HepG2 (cell line): ENCODE data around the gene PEPD. TPM values are rescaled to one million over a fixed set of nuclear protein-coding genes. Genes with fewer than 3 reads are reported as not detected.

ENCODE experiments used
- ATAC-seq: fragments of 200-7000 bp; cut with Tn5 transposase; 3 replicates; pipeline ENCODE4 v1.9.1; 2020; ENCODE audit warnings: mild to moderate bottlenecking, moderate library complexity
- BruUV-seq: library from RNA; stranded (reverse); fragments of 400-500 nt; replicated peaks from 2 replicates; lab custom pipeline; 2021; lab: Mats Ljungman, UMichigan
- CTCF ChIA-PET: fragments of 300-600 bp; formaldehyde crosslinking; extraction: SDS; loops from one replicate; lab custom pipeline; 2021; ENCODE audit warnings: low total read pairs, inconsistent platforms, low intra/inter-chr PET ratio; lab: Yijun Ruan, JAX
- POLR2A ChIA-PET: fragments of 350-600 bp; sonication (Branson Sonifier 250); formaldehyde crosslinking; loops from one replicate; lab custom pipeline; 2020; ENCODE audit warnings: antibody characterized with exemption, inconsistent platforms; lab: Yijun Ruan, JAX
- DNase-seq: peaks from one replicate; pipeline ENCODE4 v3.0.0-alpha.2; 2015; ENCODE audit warnings: low spot score
- FAIRE-seq: peaks from 3 replicates; lab custom pipeline; 2011; peaks lifted over from hg19 to GRCh38; lab: Jason Lieb, UNC
- H2AFZ ChIP-seq: one replicate; pipeline ENCODE4 v1.6.1; 2011; ENCODE audit warnings: low read length, inconsistent platforms
- H3K27ac ChIP-seq: fragments of 300-600 bp; 3 replicates; pipeline ENCODE4 v1.8.0; 2011; ENCODE audit warnings: mixed run types, mild to moderate bottlenecking, mixed read lengths, low read length, inconsistent platforms; ENCODE audit not compliant: insufficient read depth; ENCODE audit errors: extremely low read length
- H3K27me3 ChIP-seq, 2 experiments: fragments of 200-600 bp in 1 of 2; 2 replicates in 1 of 2; 3 replicates in 1 of 2; pipeline versions ENCODE4 v1.6.0 to v1.8.0; 2011; ENCODE audit warnings: low read length in 2 of 2, mild to moderate bottlenecking in 2 of 2, moderate library complexity in 2 of 2, inconsistent platforms in 1 of 2; ENCODE audit not compliant: insufficient read depth in 2 of 2, control insufficient read depth in 1 of 2
- H3K36me3 ChIP-seq, 2 experiments: fragments of 200-600 bp in 1 of 2; replicated peaks in 1 of 2; 2 replicates in 1 of 2; 3 replicates in 1 of 2; pipeline versions ENCODE4 v1.5.1 to v1.8.0; 2011; ENCODE audit warnings: low read length in 2 of 2, inconsistent platforms in 1 of 2; ENCODE audit not compliant: insufficient read depth in 2 of 2, control insufficient read depth in 1 of 2
- H3K4me1 ChIP-seq: 2 replicates; pipeline ENCODE4 v1.5.1; 2012; ENCODE audit warnings: low read length, inconsistent platforms; ENCODE audit not compliant: insufficient read depth
- H3K4me2 ChIP-seq: 2 replicates; pipeline ENCODE4 v1.6.0; 2011; ENCODE audit warnings: low read depth, low read length, inconsistent platforms
- H3K4me3 ChIP-seq, 3 experiments: fragments of 200-600 bp in 1 of 3; sonication (generic), shearing (Covaris generic) in 1 of 3; replicated peaks in 1 of 3; 2 replicates each; pipeline ENCODE4 v1.5.1; 2011 to 2016; ENCODE audit warnings: low read length in 3 of 3, inconsistent platforms in 2 of 3, low read depth in 2 of 3, mild to moderate bottlenecking in 2 of 3, control low read depth in 1 of 3, mixed read lengths in 1 of 3; ENCODE audit not compliant: insufficient read depth in 1 of 3
- H3K79me2 ChIP-seq: one replicate; pipeline ENCODE4 v1.6.1; 2011; ENCODE audit warnings: low read length, inconsistent platforms; ENCODE audit not compliant: insufficient read depth
- H3K9ac ChIP-seq: 2 replicates; pipeline ENCODE4 v1.6.0; 2011; ENCODE audit warnings: mild to moderate bottlenecking, low read depth, low read length, inconsistent platforms; ENCODE audit not compliant: insufficient read depth
- H3K9me3 ChIP-seq: 2 replicates; pipeline ENCODE4 v1.5.1; 2012; ENCODE audit warnings: mild to moderate bottlenecking, low read length
- H4K20me1 ChIP-seq: 2 replicates; pipeline ENCODE4 v1.6.0; 2011; ENCODE audit warnings: inconsistent platforms, mild to moderate bottlenecking, low read length, moderate library complexity; ENCODE audit not compliant: insufficient read depth
- BCL6 ChIP-seq: IDR thresholded peaks from 2 replicates; pipeline ENCODE4 v1.6.1; 2016; ENCODE audit warnings: missing genetic modification reagents, missing compliant biosample characterization
- E2F2 ChIP-seq: sonication (generic); formaldehyde crosslinking; IDR thresholded peaks from 2 replicates; pipeline ENCODE4 v1.4.0; 2020; ENCODE audit warnings: missing genetic modification reagents, borderline replicate concordance
- IKZF1 ChIP-seq: fragments of 450-650 bp; IDR thresholded peaks from 2 replicates; pipeline ENCODE4 v1.7.1; 2016
- IRF9 ChIP-seq: sonication (generic); formaldehyde crosslinking; IDR thresholded peaks from 2 replicates; pipeline ENCODE4 v1.8.0; 2022; ENCODE audit warnings: missing genetic modification reagents, mild to moderate bottlenecking, borderline replicate concordance
- MED8 ChIP-seq: sonication (generic); formaldehyde crosslinking; IDR thresholded peaks from 2 replicates; pipeline ENCODE4 v1.8.1; 2023; ENCODE audit warnings: mild to moderate bottlenecking, missing genetic modification reagents; ENCODE audit not compliant: insufficient replicate concordance
- MTA1 ChIP-seq: sonication (generic); formaldehyde crosslinking; IDR thresholded peaks from 2 replicates; pipeline ENCODE4 v1.4.0; 2020; ENCODE audit warnings: missing genetic modification reagents, mild to moderate bottlenecking, borderline replicate concordance
- NFE2 ChIP-seq: sonication (generic); formaldehyde crosslinking; IDR thresholded peaks from 2 replicates; pipeline ENCODE4 v1.4.0; 2020; ENCODE audit warnings: missing genetic modification reagents
- NR2C2 ChIP-seq: sonication (generic); formaldehyde crosslinking; IDR thresholded peaks from 2 replicates; pipeline ENCODE4 v1.4.0; 2020; ENCODE audit warnings: missing genetic modification reagents, mild to moderate bottlenecking, moderate library complexity, borderline replicate concordance
- SAFB2 ChIP-seq: sonication (generic); formaldehyde crosslinking; IDR thresholded peaks from 2 replicates; pipeline ENCODE4 v1.5.1; 2020; ENCODE audit warnings: missing genetic modification reagents, low read depth, mild to moderate bottlenecking, borderline replicate concordance
- SOX13 ChIP-seq, 3 experiments: fragments of 450-650 bp in 1 of 3; sonication (generic) in 1 of 3; formaldehyde crosslinking in 1 of 3; IDR thresholded peaks in 2 of 3; conservative IDR thresholded peaks in 1 of 3; 2 replicates each; pipeline versions ENCODE4 v1.5.0 to v1.6.1; 2016 to 2020; ENCODE audit warnings: antibody characterized with exemption in 1 of 3, mild to moderate bottlenecking in 1 of 3, missing compliant biosample characterization in 1 of 3, missing genetic modification reagents in 1 of 3, moderate library complexity in 1 of 3
- SPEN ChIP-seq: sonication (generic); formaldehyde crosslinking; IDR thresholded peaks from 2 replicates; pipeline ENCODE4 v1.5.1; 2020; ENCODE audit warnings: low read depth, mild to moderate bottlenecking, missing genetic modification reagents
- SSRP1 ChIP-seq: IDR thresholded peaks from 2 replicates; pipeline ENCODE4 v1.6.1; 2016; ENCODE audit warnings: control low read depth
- ZMAT5 ChIP-seq: sonication (generic); formaldehyde crosslinking; IDR thresholded peaks from 2 replicates; pipeline ENCODE4 v1.5.0; 2020; ENCODE audit warnings: mild to moderate bottlenecking, low read depth, missing genetic modification reagents, borderline replicate concordance
- ZNF20 ChIP-seq: sonication (generic); formaldehyde crosslinking; IDR thresholded peaks from 2 replicates; pipeline ENCODE4 v1.4.0; 2020; ENCODE audit warnings: mild to moderate bottlenecking, moderate library complexity, missing genetic modification reagents
- ZNF331 ChIP-seq: sonication (generic); formaldehyde crosslinking; IDR thresholded peaks from 2 replicates; pipeline ENCODE4 v1.4.0; 2020; ENCODE audit warnings: missing genetic modification reagents
- ZNF558 ChIP-seq: sonication (generic); formaldehyde crosslinking; IDR thresholded peaks from 2 replicates; pipeline ENCODE4 v1.9.0; 2022; ENCODE audit warnings: mild to moderate bottlenecking, missing genetic modification reagents, borderline replicate concordance
- ZNF589 ChIP-seq: sonication (generic); formaldehyde crosslinking; conservative IDR thresholded peaks from 2 replicates; pipeline ENCODE4 v1.8.0; 2022; ENCODE audit warnings: mild to moderate bottlenecking, moderate library complexity, missing genetic modification reagents
- ZNF607 ChIP-seq: sonication (generic); formaldehyde crosslinking; IDR thresholded peaks from 2 replicates; pipeline ENCODE4 v1.5.1; 2020; ENCODE audit warnings: missing genetic modification reagents, mild to moderate bottlenecking, borderline replicate concordance
- whole genome bisulfite sequencing: methylation state at CpG from one replicate; pipeline ENCODE4 v1.1.6; 2017; ENCODE audit warnings: low lambda C conversion rate; 5-methylcytosine and 5-hydroxymethylcytosine counted together
- in situ Hi-C: cut with HindIII; loops from 2 replicates; pipeline ENCODE4 v1.10.0; 2017; ENCODE audit warnings: low pct_unique_long_range_greater_than_20kb; ENCODE audit not compliant: extremely low pct_ligation_motif_present
- intact Hi-C: fragments of 100-400 bp; cut with micrococcal nuclease; formaldehyde crosslinking; loops from one replicate; pipeline ENCODE4 v1.10.0; 2022; ENCODE audit not compliant: unreplicated experiment
- polyA plus RNA-seq, 8 experiments: library from polyadenylated mRNA; depleted of rRNA in 3 of 8; stranded (reverse) in 7 of 8; unstranded in 1 of 8; fragments of >200 nt; fragmentation: Illumina TruSeq in 4 of 8; extraction: Trizol in 4 of 8; gene quantifications; 2 replicates each; pipeline versions ENCODE4 v1.2.1 to v1.2.3, GENCODE V29; 2011 to 2016; ENCODE audit warnings: low read depth in 4 of 8, missing spikeins in 1 of 8, mixed read lengths in 1 of 8; ENCODE audit not compliant: insufficient read depth in 1 of 8
- total RNA-seq, 5 experiments: library from RNA; depleted of rRNA; stranded (reverse); fragments of >200 nt; fragmentation: Illumina TruSeq; extraction: Trizol; gene quantifications; 2 replicates each; pipeline ENCODE4 v1.2.3, GENCODE V29; 2016; ENCODE audit warnings: low read depth in 1 of 5

The PEPD gene
- total and polyA plus RNA-seq, 2 of the 13 experiments (the other 11 are each of a cell fraction or from before 2014, with no cell fraction given): 60.7 to 75.1 TPM

GRCh38 chr19:33350538-33351309, 170.9 kb downstream of the PEPD start (continued):
- TF ChIP-seq ZNF20 (no peak), ZNF331 (CRISPR knock-in tag) (no peak)
- TF ChIP-seq, all 625 proteins: peak for 2

GRCh38 chr19:33349319-33350289, 172.0 kb downstream of the PEPD start:
- Histone ChIP-seq H3K4me1 (peaks cover 40% of the 10 kb centered on the region), H3K9me3 (no peaks in the 10 kb centered on the region), H3K79me2 (no peaks in the 10 kb centered on the region), H4K20me1 (no peaks in the 10 kb centered on the region), H3K4me2 (peak overlapping the region; percentile 53), H3K36me3 (no peaks in the 10 kb centered on the region), H3K27ac (peak overlapping the region; percentile 64), H2AFZ (no peak overlapping the region), H3K9ac (no peak overlapping the region), H3K27me3 (no peaks in the 10 kb centered on the region), H3K4me3 (no peak overlapping the region; a peak in 2 of 6 replicates)
- DNase-seq: peak; percentile 16
- 54% methylated on average over 12 of the region's 12 CpGs for WGBS
- ATAC-seq: peak; percentile 62
- intact Hi-C loops (no loop called here), in situ Hi-C loops (no loop called here)
- CTCF ChIA-PET: no interaction called here
- no TSS peak for BruUV-seq
- POLR2A ChIA-PET: interaction anchor here (0.7 to 3.5 kb wide), 10 partner anchors 16 to 51 kb away, joined by 3 to 50 read pairs (median 12); partner anchors contain the start of genes CEBPA and CEBPG
- FAIRE-seq: no peak
- TF ChIP-seq ZNF589: no peak
- TF ChIP-seq MTA1 (CRISPR knock-in tag): no peak
- no peak for TF ChIP-seq ZMAT5
- TF ChIP-seq NR2C2 (CRISPR knock-in tag): no peak
- TF ChIP-seq IRF9 (CRISPR knock-in tag): no peak
- TF ChIP-seq SPEN (CRISPR knock-in tag): no peak
- no peak for TF ChIP-seq SOX13 (IDR thresholded peaks at IDR 0.05)
- no peak for TF ChIP-seq SOX13 (CRISPR knock-in tag; conservative IDR thresholded peaks at IDR 0.05 in 1 of 2, IDR thresholded peaks at IDR 0.05 in 1 of 2)
- TF ChIP-seq NFE2 (CRISPR knock-in tag): no peak
- no peak for TF ChIP-seq E2F2 (CRISPR knock-in tag)
- TF ChIP-seq MED8 (CRISPR knock-in tag): no peak
- no peak for TF ChIP-seq SSRP1 (CRISPR knock-in tag)
- no peak for TF ChIP-seq ZNF558 (CRISPR knock-in tag)
- no peak for TF ChIP-seq IKZF1
- no peak for TF ChIP-seq ZNF607
- no peak for TF ChIP-seq SAFB2
- TF ChIP-seq BCL6 (CRISPR knock-in tag): no peak
